ENCODE measurements around the gene RAB11FIP2.

The RAB11FIP2 gene

DNA sequence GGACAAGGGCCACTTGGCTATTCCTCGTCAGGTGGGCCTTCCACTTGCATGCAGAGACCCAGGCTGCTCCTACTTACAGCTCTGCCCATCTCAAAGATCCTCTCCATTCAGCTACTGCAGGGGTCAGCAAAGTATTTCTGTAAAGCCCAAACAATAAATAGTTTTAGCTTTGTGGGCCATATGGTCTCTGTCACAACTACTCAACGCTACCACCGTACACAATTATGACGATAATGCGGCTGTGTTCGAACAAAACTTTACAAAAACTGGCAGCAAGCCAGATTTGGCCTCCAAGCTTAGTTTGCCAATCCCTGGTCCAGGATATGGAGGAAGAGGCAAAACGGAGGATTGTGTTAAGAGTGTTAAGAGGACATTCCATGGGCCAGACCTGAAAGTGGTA lies 12.8 kb downstream of the RAB11FIP2 start:
- DNase-seq (ENCODE audit: low spot score): no peak

DNA sequence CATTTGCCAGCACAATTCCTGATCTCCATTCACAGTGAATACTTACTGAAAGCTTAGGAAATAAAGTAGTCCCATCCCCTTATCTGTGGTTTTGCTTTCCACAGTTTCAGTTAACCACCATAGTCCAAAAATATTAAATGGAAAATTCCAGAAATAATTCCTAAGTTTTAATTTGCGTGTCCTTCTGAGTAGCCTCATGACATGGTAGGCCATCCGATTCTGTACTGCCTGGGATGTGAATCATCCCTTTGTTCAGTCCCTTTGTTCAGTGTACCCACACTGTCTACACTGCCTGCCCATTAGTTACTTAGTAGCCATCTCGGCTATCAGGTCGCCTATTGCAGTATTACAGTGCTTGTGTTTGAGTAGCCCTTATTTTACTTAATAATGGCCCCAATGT lies 14.2 kb downstream of the RAB11FIP2 start:
- no peak for DNase-seq (ENCODE audit: low spot score)

DNA sequence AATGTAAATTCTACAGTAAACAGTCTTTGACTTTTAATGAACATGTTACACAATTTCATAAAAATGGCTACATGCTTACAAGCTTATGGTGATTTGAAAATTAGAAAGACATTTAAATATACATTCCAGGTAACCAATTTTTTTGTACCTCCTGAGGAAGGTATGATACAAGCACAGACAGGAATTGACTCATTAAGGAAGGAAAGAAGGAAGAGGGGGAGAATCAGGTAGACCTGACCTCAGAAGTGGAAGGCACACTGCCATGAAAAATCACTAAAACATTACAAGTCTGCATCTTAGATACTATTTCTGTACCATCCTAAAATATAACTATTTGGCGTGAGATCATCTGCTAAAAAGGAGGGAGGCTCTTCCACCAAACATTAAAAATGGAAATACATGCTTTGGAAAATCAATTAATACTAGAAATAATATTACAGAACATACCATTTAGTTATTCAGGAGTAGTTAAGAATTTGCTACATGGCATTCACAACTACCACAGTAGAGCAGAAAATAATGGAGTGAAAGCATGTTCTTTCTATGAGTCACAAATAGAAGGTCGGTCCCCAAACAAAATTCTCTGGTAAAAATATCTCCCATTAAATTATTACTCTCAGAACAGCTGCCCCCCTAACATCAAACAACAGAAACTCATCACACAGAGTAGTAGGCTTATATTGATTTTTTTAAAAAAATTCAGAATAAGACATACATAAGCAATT lies 15.2 kb downstream of the RAB11FIP2 start:
- DNase-seq (ENCODE audit: low spot score): no peak

GRCh38 chr10:118028619-118029018 lies 18.1 kb downstream of the RAB11FIP2 start:
- no peak for DNase-seq (ENCODE audit: low spot score)

GRCh38 chr10:118027397-118027796 lies 19.3 kb downstream of the RAB11FIP2 start:
- no peak for DNase-seq (ENCODE audit: low spot score)

DNA sequence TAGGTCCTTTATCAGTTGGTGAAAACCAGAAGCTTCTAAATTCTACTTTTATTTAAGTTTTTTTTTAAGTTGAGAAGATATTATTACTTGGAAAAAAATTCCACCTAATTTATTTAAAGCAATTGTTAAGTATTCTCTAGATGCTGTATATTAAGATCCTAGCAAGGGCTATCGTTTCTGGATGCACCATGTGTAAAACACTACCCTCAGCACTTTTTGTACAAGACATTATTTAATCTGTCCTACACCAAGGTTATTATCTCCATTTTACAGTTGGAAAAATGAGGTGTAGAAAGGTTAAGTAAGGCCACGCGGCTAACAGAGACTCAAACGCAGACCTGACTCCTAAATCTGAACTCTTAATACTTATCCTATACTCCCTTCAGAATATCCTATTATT lies 19.8 kb downstream of the RAB11FIP2 start:
- DNase-seq (ENCODE audit: low spot score): no peak

DNA sequence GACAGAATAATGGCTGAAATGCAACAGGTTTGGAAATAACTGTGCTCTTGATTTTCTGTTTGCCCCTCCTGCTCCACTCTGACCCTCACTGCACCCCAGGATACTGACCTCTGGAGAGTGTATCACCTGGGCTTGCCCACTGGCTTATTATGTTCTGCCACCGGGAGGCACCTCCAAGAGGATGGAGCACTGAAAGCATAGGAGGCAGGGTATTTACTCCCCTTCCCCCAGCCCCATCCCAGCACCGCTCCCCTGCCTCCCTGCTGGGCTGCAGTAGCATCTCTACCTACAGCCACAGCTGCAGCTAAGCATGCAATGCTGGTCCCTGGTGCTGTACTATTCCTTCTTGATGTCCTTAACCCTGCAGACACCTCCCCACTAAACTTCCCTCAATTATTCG lies 26.4 kb downstream of the RAB11FIP2 start:
- DNase-seq (ENCODE audit: low spot score): no peak

DNA sequence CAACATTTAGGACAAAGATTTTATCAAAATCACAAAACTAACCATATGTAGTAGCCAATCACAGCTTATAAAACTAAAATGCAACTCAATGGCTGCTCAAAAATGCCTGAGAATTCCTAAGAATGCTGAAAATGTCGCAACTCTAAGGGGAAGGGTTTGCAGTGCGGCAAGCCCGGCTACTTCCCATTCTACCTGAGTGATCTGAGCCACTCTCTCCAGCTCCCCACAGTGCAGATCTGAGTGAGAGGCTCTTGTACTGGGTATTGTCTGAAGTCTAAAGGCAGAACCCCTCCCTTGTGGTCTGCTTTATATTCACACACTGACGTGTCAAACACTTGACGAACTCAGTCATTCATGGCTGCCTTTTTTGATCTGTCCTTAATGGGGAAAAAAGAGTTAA lies 28.9 kb downstream of the RAB11FIP2 start:
- no peak for DNase-seq (ENCODE audit: low spot score)

DNA sequence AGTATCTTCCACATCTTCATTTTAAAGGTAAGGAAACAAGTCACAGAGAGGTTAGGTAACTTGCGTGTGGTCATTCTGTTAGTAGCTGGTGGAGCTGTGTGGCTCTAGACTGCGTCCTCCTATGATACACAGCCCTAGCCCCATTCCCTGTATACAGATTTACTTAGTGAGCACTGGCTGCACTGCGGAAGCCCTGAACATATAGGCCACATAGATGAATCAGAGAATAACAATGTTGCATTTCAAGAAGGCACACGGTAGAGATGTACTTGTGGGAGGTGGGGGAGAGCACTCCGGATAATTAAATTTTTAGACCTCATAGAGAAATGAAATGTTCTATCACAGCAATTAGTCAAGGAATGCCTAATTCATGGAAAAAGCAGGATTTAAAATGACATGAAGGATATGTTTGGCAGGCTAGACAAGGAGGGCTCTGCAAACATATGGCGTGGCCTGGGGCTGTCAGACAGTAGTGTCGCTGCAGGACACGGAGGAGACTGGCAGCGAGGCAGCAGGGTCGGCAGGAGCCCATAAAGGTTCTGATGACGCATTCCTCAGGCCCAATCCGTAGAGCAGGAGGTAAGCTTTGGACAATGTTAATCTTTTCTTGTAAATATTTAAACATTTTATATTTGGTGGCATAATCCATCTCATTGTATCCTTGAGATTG lies 29.5 kb downstream of the RAB11FIP2 start:
- DNase-seq (ENCODE audit: low spot score): no peak

GRCh38 chr10:118012952-118013525 lies 33.7 kb downstream of the RAB11FIP2 start:
- DNase-seq (ENCODE audit: low spot score): no peak

- no peak for DNase-seq (ENCODE audit: low spot score)
These were observed 39.0 kb downstream of the RAB11FIP2 start for GRCh38 chr10:118007773-118008172.

- DNase-seq (ENCODE audit: low spot score): no peak
These were observed 43.6 kb downstream of the RAB11FIP2 start for GRCh38 chr10:118003126-118003525.

- no peak for DNase-seq (ENCODE audit: low spot score)
These were observed 44.2 kb downstream of the RAB11FIP2 start for GRCh38 chr10:118002581-118002980.

GRCh38 chr10:117997673-117998072 lies 49.1 kb downstream of the RAB11FIP2 start:
- DNase-seq (ENCODE audit: low spot score): no peak

GRCh38 chr10:117996709-117997108 lies 50.0 kb downstream of the RAB11FIP2 start:
- no peak for DNase-seq (ENCODE audit: low spot score)

DNA sequence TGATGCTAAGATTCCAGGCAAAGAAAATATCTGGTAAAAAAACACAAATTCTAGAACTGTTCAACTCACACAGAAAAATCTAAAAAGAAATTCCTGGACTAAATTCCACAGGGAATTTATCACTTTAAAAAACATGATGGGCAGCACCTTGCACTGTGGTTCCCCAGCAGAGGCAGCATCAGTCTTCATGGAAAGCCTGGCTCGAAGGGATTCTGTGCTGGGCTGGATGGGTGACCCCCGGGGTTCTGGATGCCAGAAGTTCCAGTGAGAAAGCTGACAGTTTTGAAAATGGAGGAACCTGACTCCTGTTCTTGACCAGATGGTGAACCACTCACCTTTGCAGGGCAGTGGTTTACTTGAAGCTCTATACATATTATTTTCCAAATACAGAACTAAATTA lies 52.0 kb downstream of the RAB11FIP2 start:
- DNase-seq (ENCODE audit: low spot score): no peak

DNA sequence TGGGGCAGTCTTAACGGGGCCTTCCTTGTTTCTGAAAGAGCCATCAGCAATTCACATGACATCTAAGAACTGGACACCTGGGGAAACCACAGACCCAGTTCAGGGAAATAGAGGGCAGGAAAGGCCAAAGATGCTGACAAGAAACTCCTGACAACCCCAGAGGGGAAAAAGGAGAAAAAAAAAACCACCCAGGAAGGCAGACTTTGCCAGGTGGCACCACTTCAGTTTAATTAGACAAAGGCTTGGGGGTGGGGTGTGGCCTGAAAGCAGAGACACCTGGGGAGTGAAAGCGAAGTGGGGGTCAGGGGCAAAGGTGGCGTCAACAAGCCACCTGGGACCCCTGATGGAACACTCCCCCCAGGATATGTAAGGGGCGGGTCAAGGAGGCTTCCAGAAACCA lies 53.6 kb downstream of the RAB11FIP2 start:
- DNase-seq (ENCODE audit: low spot score): no peak

- no peak for DNase-seq (ENCODE audit: low spot score)
These were observed 55.0 kb downstream of the RAB11FIP2 start for GRCh38 chr10:117991701-117992100.

GRCh38 chr10:117989962-117990361 lies 56.8 kb downstream of the RAB11FIP2 start:
- DNase-seq (ENCODE audit: low spot score): no peak

- DNase-seq (ENCODE audit: low spot score): no peak
These were observed 57.9 kb downstream of the RAB11FIP2 start for GRCh38 chr10:117988814-117989213.

GRCh38 chr10:117987244-117987909 lies 59.4 kb downstream of the RAB11FIP2 start:
- DNase-seq (ENCODE audit: low spot score): no peak

DNA sequence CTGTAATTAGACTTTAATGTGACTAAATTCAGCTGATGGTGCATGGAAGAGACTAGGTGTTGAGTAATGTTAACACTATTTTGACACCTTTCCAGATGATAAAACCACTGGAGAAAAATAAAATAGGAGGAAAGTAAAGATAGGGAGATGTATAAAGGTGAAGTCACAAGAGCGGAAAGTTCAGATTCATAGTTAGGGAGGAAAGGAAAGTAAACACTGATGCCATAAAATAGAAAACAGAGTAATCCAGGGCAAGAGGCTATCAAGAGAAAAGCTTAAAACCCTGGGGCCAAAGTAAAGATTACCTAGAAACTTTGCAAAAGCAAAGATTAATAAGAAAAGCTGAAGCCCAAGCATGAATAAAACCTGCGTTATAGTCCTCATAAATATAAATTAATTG lies 62.8 kb downstream of the RAB11FIP2 start:
- no peak for DNase-seq (ENCODE audit: low spot score)
